GM13977 (cell line): ENCODE results near the gene CCDC82.

ENCODE experiments used
- DNase-seq: peaks from one replicate; pipeline ENCODE4 v3.0.0; 2012; ENCODE audit warnings: low spot score
- CTCF ChIP-seq: IDR thresholded peaks from 2 replicates; pipeline ENCODE4 v1.5.1; 2012; ENCODE audit warnings: mild to moderate bottlenecking, control low read depth; ENCODE audit not compliant: insufficient read depth; ENCODE audit errors: extremely low read depth, missing control alignments
- in situ Hi-C: fragments of 300-500 bp; cut with MboI; formaldehyde crosslinking; loops from one replicate; pipeline ENCODE4 v1.12.0; 2022; ENCODE audit warnings: low sequenced_read_pairs, low pct_unique_long_range_greater_than_20kb, mixed read lengths, inconsistent platforms; ENCODE audit not compliant: unreplicated experiment

CCDC82 gene

GRCh38 chr11:96306933-96307775, 82.6 kb downstream of the CCDC82 start:
- no peak for TF ChIP-seq CTCF
- in situ Hi-C loops = no loop called here
- no peak for DNase-seq

- in situ Hi-C loops = no loop called here
- DNase-seq = no peak
Measured at GRCh38 chr11:96306600-96306932, 83.1 kb downstream of the CCDC82 start.

GRCh38 chr11:96306071-96306470, 83.6 kb downstream of the CCDC82 start:
- in situ Hi-C loops = no loop called here
- TF ChIP-seq CTCF = no peak
- DNase-seq = no peak

More at GRCh38 chr11:96306600-96306932, 83.1 kb downstream of the CCDC82 start:
- no peak for TF ChIP-seq CTCF

- in situ Hi-C loops = no loop called here
- TF ChIP-seq CTCF = no peak
- no peak for DNase-seq
Measured at GRCh38 chr11:96303980-96304379, 85.7 kb downstream of the CCDC82 start.

- no peak for DNase-seq
- no peak for TF ChIP-seq CTCF
- in situ Hi-C loops = no loop called here
Measured at GRCh38 chr11:96303064-96303463, 86.6 kb downstream of the CCDC82 start.
